Lung (tissue), 12 donors: ENCODE data around the gene SIRT6. TPM values are rescaled to one million over a fixed set of nuclear protein-coding genes. Genes with fewer than 3 reads are reported as not detected.
A peak's percentile ranks its signal among the peaks of the same experiment; 100 is the strongest.

Experiments
- ATAC-seq: fragments of 200-7000 bp; cut with Tn5 transposase; one replicate; pipeline ENCODE4 v1.9.1; 2020; ENCODE audit warnings: moderate number of reproducible peaks; ENCODE audit not compliant: insufficient read depth, low FRiP score
- DNase-seq, 3 donors: peaks; one replicate each; pipeline ENCODE4 v3.0.0-alpha.2; 2013 to 2017
- H3K27ac ChIP-seq, 2 donors: one replicate each; pipeline ENCODE4 v1.5.1; 2013; ENCODE audit warnings: mild to moderate bottlenecking in 2 of 2, moderate library complexity in 2 of 2, control low read depth in 1 of 2, inconsistent platforms in 1 of 2, low read depth in 1 of 2, low read length in 1 of 2
- H3K27me3 ChIP-seq, 3 donors: one replicate each; pipeline ENCODE4 v1.5.1; 2013; ENCODE audit warnings: low read length in 2 of 3; ENCODE audit not compliant: control insufficient read depth in 3 of 3, insufficient read depth in 3 of 3
- H3K36me3 ChIP-seq, 4 donors: one replicate each; pipeline ENCODE4 v1.5.1; 2013; ENCODE audit warnings: low read length in 4 of 4, mild to moderate bottlenecking in 1 of 4, moderate library complexity in 1 of 4; ENCODE audit not compliant: control insufficient read depth in 4 of 4, insufficient read depth in 4 of 4
- H3K4me1 ChIP-seq, 5 donors: one replicate each; pipeline ENCODE4 v1.5.1; 2013; ENCODE audit warnings: low read length in 5 of 5, mild to moderate bottlenecking in 2 of 5, moderate library complexity in 1 of 5; ENCODE audit not compliant: control insufficient read depth in 5 of 5, insufficient read depth in 5 of 5
- H3K4me3 ChIP-seq: one replicate; pipeline ENCODE4 v1.5.1; 2013; ENCODE audit warnings: mild to moderate bottlenecking, control low read depth, moderate library complexity
- H3K9ac ChIP-seq, 2 donors: one replicate each; pipeline ENCODE4 v1.5.1; 2013; ENCODE audit warnings: low read length in 2 of 2, control low read depth in 1 of 2; ENCODE audit not compliant: insufficient read depth in 1 of 2
- H3K9me3 ChIP-seq, 4 donors: one replicate each; pipeline ENCODE4 v1.5.1; 2013; ENCODE audit warnings: low read length in 3 of 4, mild to moderate bottlenecking in 1 of 4, moderate library complexity in 1 of 4; ENCODE audit not compliant: control insufficient read depth in 4 of 4, insufficient read depth in 3 of 4
- CTCF ChIP-seq: IDR thresholded peaks from 2 replicates; pipeline ENCODE4 v1.5.1; 2012; ENCODE audit warnings: mild to moderate bottlenecking; ENCODE audit errors: control extremely low read depth, extremely low read depth
- WGBS, 2 donors: extraction: QIAGEN DNeasy Blood & Tissue Kit; methylation state at CpG; one replicate each; pipeline ENCODE4 v1.1.7; 2013; 5-methylcytosine and 5-hydroxymethylcytosine counted together
- polyA plus RNA-seq, 2 donors: library from polyadenylated mRNA; stranded (reverse); fragments of 200-250 nt; gene quantifications; one replicate each; pipeline ENCODE4 v1.2.1, GENCODE V29; 2013
- total RNA-seq, 2 donors: library from RNA; depleted of rRNA in 1 of 2; stranded (reverse); fragments of >200 nt in 1 of 2; gene quantifications; one replicate each; pipeline ENCODE4 v1.2.1, GENCODE V29; 2014 to 2021
- donor health status: control.
- donor health status: control.
- donor health status: Bipolar disorder and iron deficiency.
- donor health status: healthy.
- donor health status: DM: yes; HTN: yes; CAD: no.

SIRT6 gene
- total and polyA plus RNA-seq, 4 donors: 10.2 to 36.5 (median 29.2) TPM

- no peaks in the 10 kb centered on the region for H3K36me3 ChIP-seq
- ATAC-seq: no peak
- peaks cover 0 to 5% (median 0%) of the 10 kb centered on the region in 5 donors for H3K4me1 ChIP-seq
- WGBS, 2 donors: 13 to 20% methylated on average over 18 to 19 of the region's 19 CpGs
- H3K27ac ChIP-seq: no peak within 1 kb of the TSS
- H3K27me3 ChIP-seq: peaks cover 0 to 18% (median 17%) of the 10 kb centered on the region in 3 donors
- no peak within 1 kb of the TSS for H3K9ac ChIP-seq
- peaks cover 0 to 2% (median 0%) of the 10 kb centered on the region in 4 donors for H3K9me3 ChIP-seq
- H3K4me3 ChIP-seq: no peak within 1 kb of the TSS
- DNase-seq: peak in 1 of 3 donors; percentile 7
- no peak for TF ChIP-seq CTCF
Observed at GRCh38 chr19:4229179-4229931, 47.0 kb upstream of the SIRT6 start, which contains the start of gene EBI3. Gene EBI3 (plus strand): TSS chr19:4229523. CDS start chr19:4229551, 28 bp downstream.

DNA sequence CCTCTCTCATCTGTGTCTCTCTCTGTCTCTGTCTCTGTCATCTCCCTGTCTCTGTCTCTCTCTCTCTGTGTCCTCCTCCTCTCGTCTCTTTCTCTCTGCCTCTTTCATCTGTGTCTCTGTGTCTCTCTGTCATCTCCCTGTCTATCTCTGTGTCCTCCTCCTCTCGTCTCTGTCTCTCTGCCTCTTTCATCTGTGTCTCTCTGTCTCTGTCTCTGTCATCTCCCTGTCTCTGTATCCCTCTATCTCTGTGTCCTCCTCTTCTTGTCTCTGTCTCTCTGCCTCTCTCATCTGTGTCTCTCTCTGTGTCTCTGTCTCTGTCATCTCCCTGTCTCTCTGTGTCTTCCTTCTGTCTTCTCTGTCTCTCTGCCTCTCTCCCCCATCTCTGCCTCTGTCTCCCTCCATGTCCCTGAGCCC, 46.4 kb upstream of the SIRT6 start:
- peaks cover 0 to 5% (median 0%) of the 10 kb centered on the region in 5 donors for H3K4me1 ChIP-seq
- DNase-seq: no peak
- H3K4me3 ChIP-seq: no peak overlapping the region
- H3K9ac ChIP-seq: no peak overlapping the region
- 70 to 75% methylated on average over 2 of the region's 2 CpGs for WGBS, 2 donors
- no peak for ATAC-seq
- no peak for TF ChIP-seq CTCF
- peaks cover 0 to 2% (median 0%) of the 10 kb centered on the region in 4 donors for H3K9me3 ChIP-seq
- H3K27ac ChIP-seq: no peak overlapping the region
- H3K36me3 ChIP-seq: no peaks in the 10 kb centered on the region
- peaks cover 0 to 18% (median 17%) of the 10 kb centered on the region in 3 donors for H3K27me3 ChIP-seq

GRCh38 chr19:4227771-4228170, 45.4 kb upstream of the SIRT6 start:
- no peak overlapping the region for H3K9ac ChIP-seq
- ATAC-seq (no peak), DNase-seq (no peak)
- no peak overlapping the region for H3K27ac ChIP-seq
- H3K4me3 ChIP-seq: no peak overlapping the region
- TF ChIP-seq CTCF: no peak
- peaks cover 0 to 18% (median 17%) of the 10 kb centered on the region in 3 donors for H3K27me3 ChIP-seq
- peaks cover 0 to 5% (median 0%) of the 10 kb centered on the region in 5 donors for H3K4me1 ChIP-seq
- H3K36me3 ChIP-seq: no peaks in the 10 kb centered on the region
- H3K9me3 ChIP-seq: peaks cover 0 to 2% (median 0%) of the 10 kb centered on the region in 4 donors
